ENCODE data around the gene USP15. TPM values are rescaled to one million over a fixed set of nuclear protein-coding genes. Genes with fewer than 3 reads are reported as not detected.

USP15 gene
- polyA plus RNA-seq, 3 donors from 2014 or later, result 40.6 to 69.3 (median 62.0) TPM

DNA sequence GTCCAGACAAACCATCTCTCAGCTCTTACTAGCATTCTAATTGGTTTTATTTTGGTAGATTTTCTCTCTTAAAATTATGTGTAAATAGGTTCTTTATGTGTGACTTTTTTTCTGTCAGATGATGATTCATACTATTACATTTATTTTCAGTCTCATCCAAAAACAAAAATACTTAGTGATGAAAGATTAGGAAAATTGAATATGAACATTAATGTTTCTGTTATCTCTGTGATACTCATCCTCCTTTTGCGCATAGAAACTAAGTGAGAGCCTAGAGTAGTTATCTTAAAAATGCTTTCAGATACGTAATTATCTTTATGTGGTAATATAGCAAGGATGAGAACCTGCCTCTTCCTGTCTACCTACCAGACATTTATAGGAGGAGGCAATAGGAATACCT, 122.3 kb downstream of the USP15 start:
- peaks cover 4 to 13% (median 8%) of the 10 kb centered on the region in 3 donors for H3K36me3 Mint-ChIP-seq
- no peaks in the 10 kb centered on the region for H3K27me3 Mint-ChIP-seq (ENCODE audit: low read depth in 3 of 3)
- H3K9me3 Mint-ChIP-seq, result no peaks in the 10 kb centered on the region
- peaks cover 12 to 45% of the 10 kb centered on the region in 2 donors for H3K4me1 Mint-ChIP-seq
- DNase-seq, result no peak
- no peak overlapping the region for H3K4me3 Mint-ChIP-seq
- peak overlapping the region in 2 of 6 donors; percentile 40 to 48 for H3K27ac Mint-ChIP-seq

DNA sequence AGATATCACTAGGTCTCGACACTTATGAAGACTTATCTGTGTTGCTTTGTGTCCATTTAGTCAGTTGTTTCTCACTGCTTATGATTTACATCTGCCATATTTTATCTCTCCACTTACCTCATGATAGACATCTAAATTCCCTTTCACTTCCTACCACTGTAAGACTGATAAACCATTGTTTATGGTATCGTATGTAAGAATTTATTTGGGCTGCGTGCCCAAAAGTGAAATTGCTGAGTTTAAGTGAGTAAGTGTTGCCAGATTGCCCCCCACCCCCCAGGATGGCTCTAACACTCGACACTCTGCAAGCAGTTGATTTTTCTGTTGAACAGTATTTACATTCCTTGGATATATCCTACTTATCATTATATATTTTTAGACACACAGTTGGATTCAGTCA, 136.5 kb downstream of the USP15 start:
- Mint-ChIP-seq H3K4me1 (peaks cover 2 to 6% of the 10 kb centered on the region in 2 donors), H3K27ac (peak overlapping the region in 2 of 6 donors; percentile 2 to 65), H3K9me3 (no peaks in the 10 kb centered on the region), H3K4me3 (no peak overlapping the region), H3K36me3 (peaks cover 13 to 36% (median 22%) of the 10 kb centered on the region in 3 donors), H3K27me3 (ENCODE audit: low read depth in 3 of 3) (peaks cover 0 to 3% (median 0%) of the 10 kb centered on the region in 3 donors)
- no peak for DNase-seq

DNA sequence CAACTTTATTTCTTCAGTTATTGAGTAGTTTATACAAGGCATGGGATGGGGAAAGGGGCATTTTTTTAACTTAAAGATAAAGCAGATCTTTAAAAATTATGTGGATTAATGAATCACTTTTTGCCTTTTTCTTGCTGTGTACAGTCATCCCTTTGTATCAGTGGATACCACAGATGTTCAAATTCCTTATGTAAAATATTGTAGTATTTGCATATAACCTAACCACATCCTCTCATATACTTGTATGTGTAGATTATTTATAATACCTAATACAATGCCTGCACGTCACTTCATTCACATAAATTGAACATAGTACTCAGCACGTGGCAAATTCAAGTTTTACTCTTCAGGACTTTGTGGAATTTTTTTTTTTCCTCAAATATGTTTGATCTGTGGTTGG, 139.9 kb downstream of the USP15 start:
- Mint-ChIP-seq H3K9me3 (no peaks in the 10 kb centered on the region), H3K36me3 (peaks cover 30 to 40% (median 32%) of the 10 kb centered on the region in 3 donors), H3K4me1 (peaks cover 2 to 6% of the 10 kb centered on the region in 2 donors), H3K4me3 (no peak overlapping the region), H3K27me3 (ENCODE audit: low read depth in 3 of 3) (no peaks in the 10 kb centered on the region), H3K27ac (no peak overlapping the region)
- DNase-seq, result no peak

DNA sequence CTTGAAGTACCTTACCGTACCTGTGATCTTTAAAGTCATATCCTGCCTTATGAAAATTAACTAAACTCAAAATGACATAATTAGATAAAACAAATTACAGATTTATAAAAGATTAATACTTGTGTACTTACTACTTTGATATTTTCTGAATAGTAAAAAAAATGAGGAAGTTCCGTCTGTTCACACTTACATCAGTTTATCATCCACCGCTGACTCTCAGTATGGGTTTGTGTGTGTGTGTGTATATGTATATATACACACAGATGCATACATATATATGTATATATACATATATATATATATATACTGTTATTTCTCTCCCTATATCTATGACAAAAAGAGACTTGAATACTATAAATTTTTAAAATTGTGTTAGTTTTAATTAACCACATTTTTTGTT, 141.4 kb downstream of the USP15 start:
- no peaks in the 10 kb centered on the region for H3K9me3 Mint-ChIP-seq
- H3K36me3 Mint-ChIP-seq, result peaks cover 26 to 36% (median 27%) of the 10 kb centered on the region in 3 donors
- peaks cover 2 to 6% of the 10 kb centered on the region in 2 donors for H3K4me1 Mint-ChIP-seq
- H3K27ac Mint-ChIP-seq, result no peak overlapping the region
- no peak overlapping the region for H3K4me3 Mint-ChIP-seq
- DNase-seq, result no peak
- H3K27me3 Mint-ChIP-seq (ENCODE audit: low read depth in 3 of 3), result no peaks in the 10 kb centered on the region

- Mint-ChIP-seq H3K4me1 (peaks cover 0 to 5% of the 10 kb centered on the region in 2 donors), H3K9me3 (no peaks in the 10 kb centered on the region), H3K27me3 (ENCODE audit: low read depth in 3 of 3) (no peaks in the 10 kb centered on the region), H3K4me3 (no peak overlapping the region), H3K36me3 (peaks cover 25 to 35% (median 26%) of the 10 kb centered on the region in 3 donors), H3K27ac (peak overlapping the region in 3 of 6 donors; percentile 1 to 25 (median 19))
- no peak for DNase-seq
Measured at GRCh38 chr12:62403031-62403430, 142.8 kb downstream of the USP15 start.

DNA sequence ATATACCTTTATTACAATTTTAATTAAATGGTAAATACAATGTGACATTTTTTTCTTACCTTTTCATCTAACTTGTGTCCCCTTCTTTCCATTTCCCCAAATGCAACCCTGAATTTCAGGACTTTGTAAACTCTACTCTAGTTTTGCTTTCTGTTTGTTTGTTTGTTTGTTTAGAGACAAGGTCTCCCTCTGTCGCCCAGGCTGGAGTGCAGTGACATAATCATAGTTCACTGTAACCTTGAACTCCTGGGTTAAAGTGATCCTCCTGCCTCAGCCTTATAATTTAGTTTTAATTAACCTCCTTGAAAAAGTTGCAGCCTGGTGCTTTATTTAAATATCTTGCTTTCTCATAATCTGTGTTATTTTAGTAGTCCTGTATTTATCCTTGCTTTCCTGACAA, 147.4 kb downstream of the USP15 start:
- peaks cover 6 to 25% (median 10%) of the 10 kb centered on the region in 3 donors for H3K36me3 Mint-ChIP-seq
- no peaks in the 10 kb centered on the region for H3K9me3 Mint-ChIP-seq
- H3K27me3 Mint-ChIP-seq (ENCODE audit: low read depth in 3 of 3), result no peaks in the 10 kb centered on the region
- no peak for DNase-seq
- peak overlapping the region in 4 of 6 donors; percentile 1 to 67 (median 29) for H3K27ac Mint-ChIP-seq
- no peaks in the 10 kb centered on the region for H3K4me1 Mint-ChIP-seq
- no peak overlapping the region for H3K4me3 Mint-ChIP-seq

GRCh38 chr12:62409068-62409467, 148.9 kb downstream of the USP15 start:
- no peak overlapping the region for H3K27ac Mint-ChIP-seq
- H3K36me3 Mint-ChIP-seq, result peaks cover 0 to 17% (median 4%) of the 10 kb centered on the region in 3 donors
- H3K4me3 Mint-ChIP-seq, result no peak overlapping the region
- DNase-seq, result no peak
- H3K27me3 Mint-ChIP-seq (ENCODE audit: low read depth in 3 of 3), result no peaks in the 10 kb centered on the region
- no peaks in the 10 kb centered on the region for H3K9me3 Mint-ChIP-seq
- no peaks in the 10 kb centered on the region for H3K4me1 Mint-ChIP-seq

GRCh38 chr12:62414180-62414579, 154.0 kb downstream of the USP15 start:
- Mint-ChIP-seq H3K27me3 (ENCODE audit: low read depth in 3 of 3) (peaks cover 0 to under 1% (median 0%) of the 10 kb centered on the region in 3 donors), H3K9me3 (peaks cover 0 to 2% (median under 1%) of the 10 kb centered on the region in 6 donors), H3K4me3 (no peak overlapping the region), H3K27ac (no peak overlapping the region), H3K4me1 (peaks cover 0 to 2% of the 10 kb centered on the region in 2 donors), H3K36me3 (peaks cover 0 to 6% (median 4%) of the 10 kb centered on the region in 3 donors)
- no peak for DNase-seq

DNA sequence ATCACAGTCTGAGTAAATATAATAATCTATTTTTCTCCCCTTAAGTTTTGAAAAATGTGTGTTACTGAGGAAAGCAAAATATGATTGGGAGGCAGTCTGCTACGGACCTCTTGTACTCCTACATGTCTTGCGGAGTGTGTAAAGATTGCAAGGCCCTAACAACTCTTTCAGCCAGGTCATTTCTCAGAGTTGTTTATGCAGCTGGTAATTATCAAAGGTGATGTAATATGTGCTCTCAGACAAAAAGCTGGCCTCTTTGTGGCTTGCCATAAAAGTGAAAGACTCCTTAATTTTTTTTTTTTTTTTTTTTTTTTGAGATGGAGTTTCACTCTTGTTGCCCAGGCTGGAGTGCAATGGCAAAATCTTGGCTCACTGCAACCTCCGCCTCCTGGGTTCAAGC, 165.9 kb downstream of the USP15 start:
- Mint-ChIP-seq H3K9me3 (peaks cover 31 to 55% (median 44%) of the 10 kb centered on the region in 6 donors), H3K27ac (no peak overlapping the region), H3K36me3 (peaks cover 0 to 4% (median 0%) of the 10 kb centered on the region in 3 donors), H3K4me3 (no peak overlapping the region), H3K4me1 (no peaks in the 10 kb centered on the region), H3K27me3 (ENCODE audit: low read depth in 3 of 3) (peaks cover 1 to 10% (median 9%) of the 10 kb centered on the region in 3 donors)
- no peak for DNase-seq

- Mint-ChIP-seq H3K27ac (no peak overlapping the region), H3K4me1 (peaks cover 0 to 2% of the 10 kb centered on the region in 2 donors), H3K36me3 (no peaks in the 10 kb centered on the region), H3K4me3 (no peak overlapping the region), H3K9me3 (peaks cover 12 to 28% (median 16%) of the 10 kb centered on the region in 6 donors), H3K27me3 (ENCODE audit: low read depth in 3 of 3) (peaks cover 1 to 20% (median 9%) of the 10 kb centered on the region in 3 donors)
- no peak for DNase-seq
Measured at GRCh38 chr12:62429457-62429856, 169.3 kb downstream of the USP15 start.

DNA sequence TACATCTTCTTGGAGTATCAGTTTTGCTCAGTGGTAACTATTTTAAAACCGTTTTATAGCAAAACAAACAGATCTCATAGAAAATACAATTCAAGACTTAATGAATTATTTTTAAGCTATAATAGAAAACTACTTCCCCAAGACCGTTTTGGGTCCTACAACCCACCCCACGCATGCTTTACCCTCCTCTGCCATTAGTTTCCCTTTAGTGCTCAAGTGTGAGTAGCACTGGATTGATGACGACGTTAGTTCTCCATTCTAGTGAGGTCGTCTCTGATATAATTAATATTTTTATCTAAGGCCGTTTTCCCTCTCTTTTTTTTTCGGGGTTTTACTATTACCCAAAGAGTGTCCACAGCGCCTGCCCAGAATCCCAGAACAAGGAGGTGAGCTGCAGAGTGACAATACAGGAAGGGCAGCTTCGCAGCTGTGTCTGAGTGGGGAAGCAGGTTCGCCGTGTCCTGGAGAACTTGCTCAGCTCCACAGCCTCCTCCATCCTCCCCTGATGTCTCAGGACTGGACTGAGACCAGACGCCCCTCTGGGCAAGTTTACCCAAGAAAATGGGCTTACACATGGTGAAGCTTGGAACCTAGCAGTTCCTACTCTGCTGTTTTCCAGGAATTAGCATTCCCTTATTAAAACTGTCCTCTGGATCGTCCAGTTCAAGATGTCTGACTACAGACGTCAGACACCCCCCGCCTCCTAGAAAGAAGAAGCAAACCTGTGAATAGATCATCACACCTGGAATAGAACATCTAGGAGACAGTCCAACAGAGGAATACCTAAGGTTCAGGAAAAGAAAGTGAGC, 174.5 kb downstream of the USP15 start:
- DNase-seq, result no peak
- Mint-ChIP-seq H3K27ac (no peak overlapping the region), H3K27me3 (ENCODE audit: low read depth in 3 of 3) (peaks cover 6 to 28% (median 6%) of the 10 kb centered on the region in 3 donors), H3K9me3 (peaks cover 0 to 1% (median 0%) of the 10 kb centered on the region in 6 donors), H3K4me1 (peaks cover 15% of the 10 kb centered on the region in 2 donors), H3K36me3 (no peaks in the 10 kb centered on the region), H3K4me3 (peak overlapping the region; percentile 71 to 85 (median 74))

DNA sequence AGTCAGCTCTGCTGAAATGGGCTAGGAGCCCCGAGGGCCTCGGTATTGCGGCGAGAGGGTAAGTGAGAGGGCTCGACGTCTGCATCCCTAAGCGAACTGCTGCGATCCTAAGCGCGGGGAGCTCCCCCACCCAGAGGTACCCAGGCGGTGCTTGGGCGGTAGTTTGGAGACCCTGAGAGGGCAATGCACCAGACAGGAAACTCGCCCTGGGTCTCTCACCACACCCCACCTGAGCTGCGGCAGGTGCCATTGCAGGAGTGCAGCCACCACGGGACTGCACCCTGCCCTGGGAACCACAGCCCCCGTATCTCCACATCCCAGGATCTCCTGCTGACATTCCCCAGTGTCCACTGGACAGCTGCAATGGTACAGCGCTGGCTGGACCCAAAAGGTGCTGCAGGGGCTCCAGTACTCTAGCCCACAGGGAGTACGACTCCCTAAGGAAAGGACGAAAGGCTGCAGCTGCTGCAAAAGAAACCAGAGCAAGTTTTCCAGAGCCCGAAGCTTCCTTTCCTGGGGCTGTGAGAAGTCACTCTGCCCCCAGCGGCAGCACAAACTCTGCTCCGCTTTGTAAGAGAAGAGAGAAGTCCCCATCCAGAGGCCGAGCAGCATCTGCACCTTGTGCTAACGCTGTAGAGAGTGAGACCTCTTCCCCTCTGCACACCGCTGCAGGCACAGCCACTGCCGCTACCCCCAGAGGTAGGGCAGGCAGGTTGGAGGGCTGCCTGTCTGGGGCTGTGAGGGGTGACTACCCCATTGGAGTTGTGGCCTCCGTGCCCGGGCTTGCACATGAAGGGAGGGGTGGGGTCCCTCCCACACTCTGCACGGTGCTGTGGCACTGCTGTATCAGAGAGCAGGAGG, 175.3 kb downstream of the USP15 start:
- Mint-ChIP-seq H3K27ac (no peak overlapping the region), H3K9me3 (no peaks in the 10 kb centered on the region), H3K36me3 (no peaks in the 10 kb centered on the region), H3K27me3 (ENCODE audit: low read depth in 3 of 3) (peaks cover 2 to 21% (median 6%) of the 10 kb centered on the region in 3 donors), H3K4me1 (peaks cover 15% of the 10 kb centered on the region in 2 donors), H3K4me3 (peak overlapping the region; percentile 71 to 85 (median 74))
- DNase-seq, result peak in 2 of 3 donors; percentile 3 to 10

DNA sequence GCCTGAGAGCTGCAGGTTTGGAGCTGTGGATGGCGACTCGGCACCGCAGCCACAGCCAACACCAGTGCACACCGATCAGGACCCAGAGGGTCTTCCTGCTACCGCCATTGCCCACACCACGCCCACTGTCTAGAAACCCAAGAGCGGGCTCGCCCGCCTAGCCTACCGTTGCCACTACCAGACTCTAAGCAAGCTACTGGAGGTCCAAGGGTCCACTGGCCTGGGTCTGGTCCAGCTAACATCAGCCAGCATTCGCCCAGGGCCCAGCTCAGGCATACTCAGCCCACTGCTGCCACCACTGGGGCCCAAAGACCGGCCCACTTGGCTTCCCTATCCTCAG, 175.9 kb downstream of the USP15 start:
- H3K4me3 Mint-ChIP-seq, result peak overlapping the region in 1 of 5 donors; percentile 30
- peaks cover 0 to under 1% (median 0%) of the 10 kb centered on the region in 6 donors for H3K9me3 Mint-ChIP-seq
- peaks cover 2 to 21% (median 6%) of the 10 kb centered on the region in 3 donors for H3K27me3 Mint-ChIP-seq (ENCODE audit: low read depth in 3 of 3)
- peaks cover 15% of the 10 kb centered on the region in 2 donors for H3K4me1 Mint-ChIP-seq
- no peaks in the 10 kb centered on the region for H3K36me3 Mint-ChIP-seq
- H3K27ac Mint-ChIP-seq, result no peak overlapping the region
- DNase-seq, result no peak
